HUES64 (cell line): ENCODE data around the gene ACTN4.
A peak's percentile ranks its signal among the peaks of the same experiment; 100 is the strongest.
"Not testable (repeated sequence)": the region's sequence is repeated elsewhere in the genome, so short reads cannot be mapped to it uniquely, and the experiment has no call there.

Experiments
- H3K27ac ChIP-seq: 2 replicates; pipeline ENCODE4 v1.7.0; 2013; ENCODE audit warnings: low read depth, low read length, inconsistent platforms
- H3K27me3 ChIP-seq: 2 replicates; pipeline ENCODE4 v1.6.1; 2013; ENCODE audit warnings: mild to moderate bottlenecking, low read length; ENCODE audit not compliant: insufficient read depth
- H3K36me3 ChIP-seq: 2 replicates; pipeline ENCODE4 v1.6.1; 2013; ENCODE audit warnings: mild to moderate bottlenecking, low read length; ENCODE audit not compliant: insufficient read depth
- H3K4me1 ChIP-seq: 2 replicates; pipeline ENCODE4 v1.6.1; 2013; ENCODE audit warnings: mild to moderate bottlenecking, low read length, moderate library complexity; ENCODE audit not compliant: insufficient read depth
- H3K4me3 ChIP-seq: 2 replicates; pipeline ENCODE4 v1.5.1; 2013; ENCODE audit warnings: mild to moderate bottlenecking, low read length, moderate library complexity
- H3K9ac ChIP-seq: 2 replicates; pipeline ENCODE4 v1.6.1; 2013; ENCODE audit warnings: mild to moderate bottlenecking, low read depth, low read length
- H3K9me3 ChIP-seq: 2 replicates; pipeline ENCODE4 v1.6.1; 2013; ENCODE audit warnings: low read depth, low read length; ENCODE audit not compliant: insufficient read depth
- WGBS: fragments of 150-250, 120-280 bp; methylation state at CpG from one replicate; pipeline ENCODE4 v1.1.7; 2013; ENCODE audit warnings: missing lambda C conversion rate; 5-methylcytosine and 5-hydroxymethylcytosine counted together

The ACTN4 gene

DNA sequence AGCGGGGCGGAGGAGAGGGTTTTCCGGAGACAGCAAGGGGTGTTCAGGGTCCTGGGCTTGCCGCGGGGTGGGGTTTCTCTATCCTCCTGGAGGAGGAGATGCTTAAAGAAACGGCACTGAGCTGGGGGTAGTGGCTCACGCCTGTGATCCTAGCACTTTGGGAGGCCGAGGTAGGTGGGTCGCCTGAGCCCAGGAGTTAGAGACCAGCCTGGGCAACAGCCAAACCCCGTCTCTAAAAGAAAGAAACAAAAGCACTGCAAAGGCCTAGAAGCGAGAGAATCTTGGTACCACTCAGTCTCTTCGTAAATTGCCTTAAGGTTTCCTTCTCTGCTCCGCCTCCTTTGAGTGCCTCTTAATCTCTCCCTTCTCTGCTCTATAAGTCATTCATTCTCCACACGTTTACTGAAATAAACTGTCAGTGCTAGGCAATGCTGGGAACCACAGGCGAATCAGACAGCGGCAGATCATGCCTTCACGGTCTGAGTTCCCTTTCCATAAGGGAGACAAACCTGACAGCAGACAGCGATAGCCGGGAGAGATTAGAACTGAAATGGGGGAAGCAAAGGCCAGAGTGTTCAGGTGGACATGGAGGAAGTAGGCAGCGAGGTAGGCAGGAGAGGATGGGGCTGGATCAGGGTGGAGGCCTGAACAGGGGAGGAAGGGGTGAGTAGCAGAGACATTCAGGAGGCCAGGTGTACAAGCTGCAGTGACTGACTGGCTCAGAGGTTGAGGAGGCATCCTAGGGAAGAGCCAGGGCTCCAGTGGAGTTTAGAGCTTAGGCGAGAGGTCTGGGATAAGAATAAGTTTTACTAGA, 27.9 kb upstream of the ACTN4 start:
- Histone ChIP-seq H3K27ac (peak overlapping the region; percentile 40), H3K36me3 (peaks cover 44% of the 10 kb centered on the region), H3K9me3 (no peaks in the 10 kb centered on the region), H3K9ac (peak overlapping the region; percentile 74), H3K4me3 (peak overlapping the region; percentile 75), H3K27me3 (no peaks in the 10 kb centered on the region), H3K4me1 (peaks cover 10% of the 10 kb centered on the region)
- 17% methylated on average over 21 of the region's 21 CpGs for WGBS

DNA sequence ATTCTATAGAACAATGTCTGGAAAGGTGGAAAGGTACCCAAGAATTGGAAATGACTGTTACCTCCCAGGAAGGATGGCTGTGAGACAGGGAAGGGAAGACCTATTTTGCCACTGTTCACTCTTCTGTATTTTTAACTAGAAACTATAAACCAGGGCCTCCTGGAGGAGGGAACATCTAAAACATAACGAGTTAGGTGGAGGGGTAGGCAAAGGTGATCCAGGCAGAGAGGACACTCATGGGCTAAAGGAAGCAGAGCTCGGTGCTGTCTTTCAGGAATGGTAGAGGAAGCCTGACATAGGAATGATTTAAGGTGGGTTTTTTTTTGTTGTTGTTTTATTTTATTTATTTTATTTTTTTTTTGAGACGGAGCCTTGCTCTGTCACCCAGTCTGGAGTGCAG, 22.6 kb upstream of the ACTN4 start:
- Histone ChIP-seq H3K9me3 (no peaks in the 10 kb centered on the region), H3K9ac (no peak overlapping the region), H3K4me3 (no peak overlapping the region), H3K27ac (no peak overlapping the region), H3K4me1 (peaks cover 2% of the 10 kb centered on the region; the same call in 1 of the 2 replicates), H3K27me3 (no peaks in the 10 kb centered on the region), H3K36me3 (peaks cover 96% of the 10 kb centered on the region)
- 95% methylated on average over 3 of the region's 3 CpGs for WGBS

- Histone ChIP-seq H3K9ac (no peak overlapping the region), H3K4me1 (peaks cover 3% of the 10 kb centered on the region; the same call in 1 of the 2 replicates), H3K27me3 (no peaks in the 10 kb centered on the region), H3K36me3 (peaks cover 94% of the 10 kb centered on the region), H3K4me3 (no peak overlapping the region), H3K27ac (no peak overlapping the region), H3K9me3 (no peaks in the 10 kb centered on the region)
- WGBS = 96% methylated on average over 4 of the region's 4 CpGs
Measured at GRCh38 chr19:38626401-38626800, 21.0 kb upstream of the ACTN4 start.

- H3K4me1 ChIP-seq = peaks cover 3% of the 10 kb centered on the region; the same call in 1 of the 2 replicates
- no peaks in the 10 kb centered on the region for H3K9me3 ChIP-seq
- 91% methylated on average over 6 of the region's 6 CpGs for WGBS
- H3K36me3 ChIP-seq = peaks cover 85% of the 10 kb centered on the region
- H3K27ac ChIP-seq = no peak overlapping the region
- no peak overlapping the region for H3K4me3 ChIP-seq
- no peak overlapping the region for H3K9ac ChIP-seq
- no peaks in the 10 kb centered on the region for H3K27me3 ChIP-seq
Measured at GRCh38 chr19:38629568-38629967, 17.9 kb upstream of the ACTN4 start.

DNA sequence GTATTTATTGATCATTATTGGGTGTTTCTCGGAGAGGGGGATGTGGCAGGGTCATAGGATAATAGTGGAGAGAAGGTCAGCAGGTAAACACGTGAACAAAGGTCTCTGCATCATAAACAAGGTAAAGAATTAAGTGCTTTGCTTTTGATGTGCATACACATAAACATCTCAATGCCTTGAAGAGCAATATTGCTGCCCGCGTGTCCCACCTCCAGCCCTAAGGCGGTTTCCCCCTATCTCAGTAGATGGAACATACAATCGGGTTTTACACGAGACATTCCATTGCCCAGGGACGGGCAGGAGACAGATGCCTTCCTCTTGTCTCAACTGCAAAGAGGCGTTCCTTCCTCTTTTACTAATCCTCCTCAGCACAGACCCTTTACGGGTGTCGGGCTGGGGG, 16.1 kb upstream of the ACTN4 start:
- peak overlapping the region; percentile 35; the same call in 1 of the 2 replicates for H3K27ac ChIP-seq
- not testable (repeated sequence) for H3K9me3 ChIP-seq, H3K4me1 ChIP-seq, H3K4me3 ChIP-seq, H3K27me3 ChIP-seq, H3K9ac ChIP-seq
- peaks cover 85% of the 10 kb centered on the region for H3K36me3 ChIP-seq
- WGBS = 47% methylated on average over 9 of the region's 11 CpGs

GRCh38 chr19:38631811-38632475, 15.5 kb upstream of the ACTN4 start:
- H3K9ac ChIP-seq, H3K27ac ChIP-seq, H3K9me3 ChIP-seq, H3K4me1 ChIP-seq, H3K4me3 ChIP-seq, H3K27me3 ChIP-seq: not testable (repeated sequence)
- H3K36me3 ChIP-seq = peaks cover 83% of the 10 kb centered on the region
- 63% methylated on average over 6 of the region's 7 CpGs for WGBS

GRCh38 chr19:38632476-38633213, 14.8 kb upstream of the ACTN4 start:
- Histone ChIP-seq H3K4me1 (peaks cover 3% of the 10 kb centered on the region), H3K4me3 (no peak overlapping the region), H3K9me3 (no peaks in the 10 kb centered on the region), H3K36me3 (peaks cover 78% of the 10 kb centered on the region), H3K27ac (no peak overlapping the region), H3K27me3 (no peaks in the 10 kb centered on the region), H3K9ac (no peak overlapping the region)
- WGBS = 94% methylated on average over 16 of the region's 16 CpGs

- no peak overlapping the region for H3K4me3 ChIP-seq
- H3K27ac ChIP-seq = no peak overlapping the region
- H3K9ac ChIP-seq = no peak overlapping the region
- H3K9me3 ChIP-seq = no peaks in the 10 kb centered on the region
- WGBS = 76% methylated on average over 17 of the region's 17 CpGs
- H3K27me3 ChIP-seq = no peaks in the 10 kb centered on the region
- H3K36me3 ChIP-seq = peaks cover 55% of the 10 kb centered on the region
- peaks cover 3% of the 10 kb centered on the region for H3K4me1 ChIP-seq
Measured at GRCh38 chr19:38634757-38635482, 12.5 kb upstream of the ACTN4 start.

GRCh38 chr19:38635483-38636399, 11.7 kb upstream of the ACTN4 start:
- peaks cover 3% of the 10 kb centered on the region for H3K4me1 ChIP-seq
- peak overlapping the region; percentile 52 for H3K27ac ChIP-seq
- 88% methylated on average over 16 of the region's 17 CpGs for WGBS
- H3K27me3 ChIP-seq = no peaks in the 10 kb centered on the region
- H3K9ac ChIP-seq = no peak overlapping the region
- H3K9me3 ChIP-seq = no peaks in the 10 kb centered on the region
- H3K36me3 ChIP-seq = peaks cover 49% of the 10 kb centered on the region
- no peak overlapping the region for H3K4me3 ChIP-seq

- 94% methylated on average over 3 of the region's 3 CpGs for WGBS
- H3K4me3 ChIP-seq = no peak overlapping the region
Measured at GRCh38 chr19:38638461-38638860, 9.0 kb upstream of the ACTN4 start.

More at GRCh38 chr19:38638461-38638860, 9.0 kb upstream of the ACTN4 start:
- Histone ChIP-seq H3K27ac (no peak overlapping the region), H3K9me3 (no peaks in the 10 kb centered on the region), H3K4me1 (peaks cover 6% of the 10 kb centered on the region; the same call in 1 of the 2 replicates), H3K9ac (no peak overlapping the region), H3K27me3 (no peaks in the 10 kb centered on the region), H3K36me3 (peaks cover 27% of the 10 kb centered on the region)
